Kidney (tissue), 14 donors: ENCODE results near the gene ARHGAP26. TPM values are rescaled to one million over a fixed set of nuclear protein-coding genes. Genes with fewer than 3 reads are reported as not detected.

Experiments used
- DNase-seq, 5 donors: peaks; one replicate each; pipeline ENCODE4 v3.0.0-alpha.2; 2013 to 2020
- FAIRE-seq: peaks from 2 replicates; lab custom pipeline; 2012; peaks lifted over from hg19 to GRCh38; lab: Jason Lieb, UNC
- H3K27ac ChIP-seq, 2 donors: one replicate each; pipeline ENCODE4 v1.7.0; 2013; ENCODE audit warnings: low read depth in 2 of 2, low read length in 2 of 2, inconsistent platforms in 1 of 2
- H3K27me3 ChIP-seq: one replicate; pipeline ENCODE4 v1.7.1; 2013; ENCODE audit warnings: low read length, inconsistent platforms; ENCODE audit not compliant: control insufficient read depth, insufficient read depth
- H3K36me3 ChIP-seq, 3 donors: one replicate each; pipeline versions ENCODE4 v1.7.0 to v1.7.1; 2013; ENCODE audit warnings: low read length in 3 of 3, control low read depth in 1 of 3, inconsistent platforms in 1 of 3; ENCODE audit not compliant: insufficient read depth in 3 of 3, control insufficient read depth in 2 of 3
- H3K4me1 ChIP-seq, 3 donors: one replicate each; pipeline versions ENCODE4 v1.7.0 to v1.7.1; 2013; ENCODE audit warnings: low read length in 3 of 3, inconsistent platforms in 1 of 3, low read depth in 1 of 3; ENCODE audit not compliant: control insufficient read depth in 2 of 3, insufficient read depth in 2 of 3
- H3K4me3 ChIP-seq, 3 donors: one replicate each; pipeline versions ENCODE4 v1.7.0 to v1.8.1; 2013; ENCODE audit warnings: low read length in 3 of 3, control low read depth in 1 of 3, inconsistent platforms in 1 of 3
- H3K9ac ChIP-seq, 3 donors: one replicate each; pipeline versions ENCODE4 v1.7.0 to v1.7.1; 2013; ENCODE audit warnings: low read length in 3 of 3, control low read depth in 1 of 3, inconsistent platforms in 1 of 3
- H3K9me3 ChIP-seq, 3 donors: one replicate each; pipeline versions ENCODE4 v1.7.0 to v1.7.1; 2013; ENCODE audit warnings: low read length in 3 of 3, control low read depth in 1 of 3, inconsistent platforms in 1 of 3; ENCODE audit not compliant: control insufficient read depth in 2 of 3, insufficient read depth in 1 of 3
- intact Hi-C: fragments of 100-400 bp; cut with DNase I; formaldehyde crosslinking; loops from one replicate; pipeline ENCODE4 v1.11.1; 2022
- polyA plus RNA-seq: library from polyadenylated mRNA; stranded (reverse); fragments of 350-450 nt; fragmentation: Illumina TruSeq; extraction: RNeasy Lipid Tissue Mini Kit (QIAGEN cat#74804); gene quantifications from one replicate; pipeline ENCODE4 v1.2.3, GENCODE V29; 2014; ENCODE audit warnings: low read depth, low replicate concordance; ENCODE audit not compliant: insufficient read depth
- total RNA-seq: library from RNA; stranded (reverse); fragmentation: NEBNext Ultra II Directional; extraction: Animal tissue kit (Norgen Biotek cat#: 25700); gene quantifications from one replicate; pipeline ENCODE4 v1.2.1, GENCODE V29; 2021
- TF ChIP-seq, protein P1 (sequence below): IDR thresholded peaks from 3 replicates; pipeline ENCODE4 v1.5.1; 2012; ENCODE audit warnings: mild to moderate bottlenecking, moderate library complexity, borderline replicate concordance; ENCODE audit not compliant: insufficient read depth; ENCODE audit errors: extremely low read depth
- donor health status: control.
- donor health status: control.
- donor health status: control.
- donor health status: control.
- donor health status: control.
- donor health status: DM: yes; HTN: yes; CAD: no.
- donor health status: Normal renal cell carcinoma (clear cell type).

Gene ARHGAP26
- total and polyA plus RNA-seq, 2 donors from 2014 or later, result 2.5 to 85.7 TPM

DNA sequence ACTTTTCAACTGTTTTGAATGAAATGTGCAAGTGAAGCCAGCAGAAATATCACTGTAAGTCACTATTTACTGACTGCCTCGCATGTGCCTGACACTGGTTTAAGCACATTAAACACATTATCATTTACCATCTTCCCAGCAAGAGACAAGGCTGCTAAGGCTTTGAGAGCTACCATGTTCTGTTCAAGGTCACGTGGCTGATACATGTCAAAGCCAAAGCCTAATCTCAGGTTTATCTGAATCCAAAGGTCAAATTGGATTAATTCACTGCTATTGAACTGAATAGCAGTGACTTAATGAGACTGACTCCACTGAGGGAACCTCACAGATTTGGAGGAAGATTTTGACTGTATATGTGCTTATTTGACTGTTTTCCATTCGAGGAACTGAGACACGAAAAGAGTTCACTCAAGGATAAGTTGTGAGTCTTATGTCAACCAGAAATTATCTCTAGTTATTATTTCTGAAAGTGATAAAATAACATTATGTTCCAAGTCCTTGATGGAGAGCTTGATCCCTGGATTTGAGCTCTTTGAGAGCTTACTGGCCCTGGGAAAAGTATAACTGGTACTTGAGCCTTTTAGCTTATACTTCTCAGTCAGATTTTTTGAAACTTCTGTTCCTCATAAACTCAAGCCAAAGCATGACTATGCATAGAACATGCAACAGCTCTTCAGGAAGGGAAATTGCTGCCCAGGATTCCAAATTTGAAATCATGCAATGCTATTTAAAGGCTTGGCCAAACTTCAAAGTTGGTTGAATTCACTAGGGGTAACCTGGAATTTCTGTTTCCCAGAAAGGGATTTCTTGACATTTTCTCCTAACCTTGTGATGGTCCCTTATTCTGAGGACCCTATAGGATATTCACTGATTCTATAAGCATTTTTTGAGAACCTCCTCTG lies 23.4 kb upstream of the ARHGAP26 start:
- Histone ChIP-seq H3K9ac (no peak overlapping the region), H3K4me3 (no peak overlapping the region), H3K27ac (no peak overlapping the region), H3K36me3 (no peaks in the 10 kb centered on the region), H3K4me1 (no peaks in the 10 kb centered on the region), H3K27me3 (no peaks in the 10 kb centered on the region), H3K9me3 (no peaks in the 10 kb centered on the region)
- TF ChIP-seq, protein P1, sequence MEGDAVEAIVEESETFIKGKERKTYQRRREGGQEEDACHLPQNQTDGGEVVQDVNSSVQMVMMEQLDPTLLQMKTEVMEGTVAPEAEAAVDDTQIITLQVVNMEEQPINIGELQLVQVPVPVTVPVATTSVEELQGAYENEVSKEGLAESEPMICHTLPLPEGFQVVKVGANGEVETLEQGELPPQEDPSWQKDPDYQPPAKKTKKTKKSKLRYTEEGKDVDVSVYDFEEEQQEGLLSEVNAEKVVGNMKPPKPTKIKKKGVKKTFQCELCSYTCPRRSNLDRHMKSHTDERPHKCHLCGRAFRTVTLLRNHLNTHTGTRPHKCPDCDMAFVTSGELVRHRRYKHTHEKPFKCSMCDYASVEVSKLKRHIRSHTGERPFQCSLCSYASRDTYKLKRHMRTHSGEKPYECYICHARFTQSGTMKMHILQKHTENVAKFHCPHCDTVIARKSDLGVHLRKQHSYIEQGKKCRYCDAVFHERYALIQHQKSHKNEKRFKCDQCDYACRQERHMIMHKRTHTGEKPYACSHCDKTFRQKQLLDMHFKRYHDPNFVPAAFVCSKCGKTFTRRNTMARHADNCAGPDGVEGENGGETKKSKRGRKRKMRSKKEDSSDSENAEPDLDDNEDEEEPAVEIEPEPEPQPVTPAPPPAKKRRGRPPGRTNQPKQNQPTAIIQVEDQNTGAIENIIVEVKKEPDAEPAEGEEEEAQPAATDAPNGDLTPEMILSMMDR, result no peak
- FAIRE-seq (no peak), DNase-seq (no peak)
- intact Hi-C loops, result no loop called here

DNA sequence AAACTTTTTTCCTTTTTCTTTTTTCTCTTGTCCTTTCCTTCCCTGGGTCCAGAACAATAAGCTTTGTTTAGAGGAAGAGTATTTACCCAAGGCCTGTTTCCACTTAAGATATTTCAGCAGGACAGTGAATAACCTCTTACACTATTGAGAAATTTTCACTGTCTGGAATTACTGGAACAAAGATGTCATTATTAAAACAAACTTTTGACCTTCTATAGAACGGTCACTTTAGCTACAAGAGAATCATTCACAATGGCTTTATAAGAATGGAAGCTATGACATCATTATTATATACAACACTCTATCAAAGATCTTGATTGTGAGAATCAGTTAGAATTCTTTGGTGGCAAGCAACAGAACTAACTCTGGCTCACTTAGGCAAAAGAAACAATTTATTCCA lies 22.0 kb upstream of the ARHGAP26 start:
- TF ChIP-seq, protein P1, result no peak
- Histone ChIP-seq H3K9ac (no peak overlapping the region), H3K36me3 (no peaks in the 10 kb centered on the region), H3K4me1 (no peaks in the 10 kb centered on the region), H3K9me3 (no peaks in the 10 kb centered on the region), H3K4me3 (no peak overlapping the region), H3K27ac (no peak overlapping the region), H3K27me3 (no peaks in the 10 kb centered on the region)
- DNase-seq (no peak), FAIRE-seq (no peak)
- intact Hi-C loops, result no loop called here

DNA sequence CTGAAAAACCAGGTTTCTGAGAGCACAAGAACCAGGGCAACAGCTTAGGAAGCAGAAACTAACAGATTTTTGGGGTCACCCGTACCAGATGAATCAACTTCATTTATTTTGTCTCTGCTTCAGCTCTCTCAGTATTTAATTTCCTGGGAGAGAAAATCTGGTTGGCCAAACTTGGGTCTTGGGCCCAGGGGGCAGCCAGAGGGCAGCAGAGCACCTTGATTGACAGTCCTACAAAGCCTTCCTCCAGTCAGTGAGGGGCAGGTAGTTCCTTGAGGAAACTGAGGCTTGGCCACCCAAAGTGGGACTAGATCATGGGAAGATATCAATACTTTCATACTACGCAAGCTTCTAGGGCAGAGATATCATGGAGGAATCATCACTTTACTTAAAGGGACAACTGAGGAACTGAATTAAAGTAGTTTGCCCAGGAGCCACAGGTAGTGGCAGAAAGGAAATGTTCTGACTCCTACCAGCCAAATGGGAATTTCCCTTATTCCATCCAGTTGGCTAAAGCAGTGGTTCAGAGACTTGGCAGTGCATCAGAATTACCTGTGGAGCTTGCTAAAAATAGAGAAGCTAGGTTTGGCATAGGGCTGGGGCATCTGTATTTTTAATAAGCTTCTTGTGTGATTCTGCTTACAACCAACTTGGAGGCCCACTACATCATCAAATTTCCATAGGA lies 21.5 kb upstream of the ARHGAP26 start:
- Histone ChIP-seq H3K4me1 (peaks cover 0 to 3% (median under 1%) of the 10 kb centered on the region in 3 donors), H3K27ac (no peak overlapping the region), H3K4me3 (no peak overlapping the region), H3K9me3 (no peaks in the 10 kb centered on the region), H3K36me3 (no peaks in the 10 kb centered on the region), H3K27me3 (no peaks in the 10 kb centered on the region), H3K9ac (no peak overlapping the region)
- peak in 3 of 5 donors; percentile 16 to 43 (median 26) for DNase-seq
- FAIRE-seq, result no peak
- TF ChIP-seq, protein P1, result peak; percentile 72
- intact Hi-C loops, result no loop called here
